Panc1 (cell line): Measurements from ENCODE around the gene DUS1L. TPM values are rescaled to one million over a fixed set of nuclear protein-coding genes. Genes with fewer than 3 reads are reported as not detected.

ENCODE experiments used
- ATAC-seq: fragments of 200-7000 bp; cut with Tn5 transposase; 2 replicates; pipeline ENCODE4 v1.9.1; 2020; ENCODE audit warnings: mild to moderate bottlenecking, moderate library complexity
- BruUV-seq: library from RNA; stranded (reverse); fragments of 400-500 nt; replicated peaks from 2 replicates; lab custom pipeline; 2021; lab: Mats Ljungman, UMichigan
- CTCF ChIA-PET: fragments of 300-600 bp; sonication (Branson Sonifier 250); formaldehyde crosslinking; loops from one replicate; lab custom pipeline; 2022; ENCODE audit warnings: antibody characterized with exemption; lab: Charles Lee
- POLR2A ChIA-PET: fragments of 300-600 bp; sonication (Branson Sonifier 250); formaldehyde crosslinking; loops from one replicate; lab custom pipeline; 2022; ENCODE audit warnings: antibody characterized with exemption; lab: Charles Lee
- DNase-seq: peaks from one replicate; pipeline ENCODE4 v3.0.0-alpha.2; 2010; ENCODE audit warnings: low read depth, low spot score
- H3K27ac ChIP-seq: 2 replicates; pipeline ENCODE4 v1.5.1; 2011; ENCODE audit warnings: mild to moderate bottlenecking, low read length, inconsistent platforms
- H3K27me3 ChIP-seq: fragments of 200-500 bp; sonication (Bioruptor generic); 2 replicates; pipeline ENCODE4 v1.6.0; 2014; ENCODE audit warnings: low read length, inconsistent platforms; ENCODE audit not compliant: control insufficient read depth, insufficient read depth
- H3K36me3 ChIP-seq: fragments of 200-500 bp; sonication (Bioruptor generic); 2 replicates; pipeline ENCODE4 v1.5.1; 2014; ENCODE audit warnings: inconsistent platforms, mild to moderate bottlenecking, low read length, moderate library complexity; ENCODE audit not compliant: control insufficient read depth, insufficient read depth
- H3K4me1 ChIP-seq: 2 replicates; pipeline ENCODE4 v1.5.1; 2011; ENCODE audit warnings: inconsistent platforms, mild to moderate bottlenecking, low read length, moderate library complexity; ENCODE audit not compliant: control insufficient read depth, insufficient read depth
- H3K4me3 ChIP-seq, 2 experiments: 2 replicates each; pipeline ENCODE4 v1.5.1; 2011 to 2012; ENCODE audit warnings: low read depth in 2 of 2, low read length in 2 of 2, mild to moderate bottlenecking in 2 of 2, inconsistent platforms in 1 of 2, moderate library complexity in 1 of 2
- H3K9me3 ChIP-seq: fragments of 200-500 bp; sonication (Bioruptor generic); 2 replicates; pipeline ENCODE4 v1.5.1; 2014; ENCODE audit warnings: low read depth, mild to moderate bottlenecking, inconsistent platforms, low read length, moderate library complexity; ENCODE audit not compliant: control insufficient read depth, insufficient read depth
- POLR2AphosphoS5 ChIP-seq: IDR thresholded peaks from 2 replicates; pipeline ENCODE4 v1.6.1; 2012; ENCODE audit warnings: mild to moderate bottlenecking, low read depth, low read length, moderate library complexity
- SIN3A ChIP-seq: IDR thresholded peaks from 2 replicates; pipeline ENCODE4 v1.6.1; 2012; ENCODE audit warnings: low read depth, mild to moderate bottlenecking, low read length, moderate library complexity, borderline replicate concordance; ENCODE audit not compliant: insufficient read depth
- TCF7L2 ChIP-seq: IDR thresholded peaks from 2 replicates; pipeline ENCODE4 v1.6.1; 2011; ENCODE audit warnings: mild to moderate bottlenecking, low read depth, low read length, inconsistent platforms
- in situ Hi-C: cut with HindIII; loops from 2 replicates; pipeline ENCODE4 v1.10.0; 2016; ENCODE audit warnings: low sequenced_read_pairs, low pct_unique_long_range_greater_than_20kb
- intact Hi-C: fragments of 100-400 bp; cut with micrococcal nuclease; formaldehyde crosslinking; loops from one replicate; pipeline ENCODE4 v1.10.0; 2022; ENCODE audit not compliant: unreplicated experiment
- total RNA-seq: library from RNA; stranded (reverse); gene quantifications from one replicate; pipeline ENCODE4 v1.2.1, GENCODE V29; 2021; ENCODE audit not compliant: unreplicated experiment
- TF ChIP-seq, protein P1 (sequence below), 2 experiments: IDR thresholded peaks; 2 replicates each; pipeline ENCODE4 v1.6.1; 2011 to 2012; ENCODE audit warnings: low read depth in 2 of 2, control low read depth in 1 of 2, low read length in 1 of 2, mild to moderate bottlenecking in 1 of 2, moderate library complexity in 1 of 2; ENCODE audit not compliant: insufficient read depth in 1 of 2
- TF ChIP-seq, protein P2 (sequence below): fragments of 450-650 bp; IDR thresholded peaks from 2 replicates; pipeline ENCODE4 v1.5.1; 2017; ENCODE audit warnings: mild to moderate bottlenecking

Gene DUS1L
- total RNA-seq, 1 experiment from 2014 or later: 115 TPM

DNA sequence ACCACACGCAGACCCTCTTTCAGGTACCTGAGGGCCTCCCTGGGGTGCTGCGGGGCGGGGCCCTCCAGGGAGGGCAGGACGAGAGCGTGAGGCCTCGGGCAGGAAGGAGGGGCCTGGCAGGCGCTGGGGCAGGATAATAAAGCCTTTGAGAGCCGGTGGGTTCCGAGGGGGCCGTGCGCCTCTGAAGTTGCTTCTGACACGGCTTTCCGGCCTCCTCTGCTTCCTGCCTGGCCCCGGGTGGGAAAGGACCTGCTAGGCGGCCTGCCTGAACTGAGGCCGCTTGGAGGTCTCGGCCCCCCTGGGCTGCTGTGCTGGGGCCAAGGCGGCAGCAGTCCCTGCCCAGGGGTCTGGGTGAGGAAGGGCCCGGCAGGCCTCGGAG is 53.4 kb downstream of the DUS1L start:
- POLR2A ChIA-PET: interaction anchor here (0.5 to 0.7 kb wide), 2 partner anchors 86 to 297 kb away, joined by 3 read pairs; no protein-coding TSS in a partner anchor
- ATAC-seq (no peak), DNase-seq (no peak)
- CTCF ChIA-PET: no interaction called here
- no peak for TF ChIP-seq TCF7L2
- no peak for TF ChIP-seq SIN3A
- Histone ChIP-seq H3K36me3 (no peaks in the 10 kb centered on the region), H3K4me3 (no peak overlapping the region), H3K9me3 (no peaks in the 10 kb centered on the region), H3K27ac (no peak overlapping the region), H3K27me3 (no peaks in the 10 kb centered on the region), H3K4me1 (peaks cover 9% of the 10 kb centered on the region)
- BruUV-seq: no TSS peak
- in situ Hi-C loops (no loop called here), intact Hi-C loops (no loop called here)

DNA sequence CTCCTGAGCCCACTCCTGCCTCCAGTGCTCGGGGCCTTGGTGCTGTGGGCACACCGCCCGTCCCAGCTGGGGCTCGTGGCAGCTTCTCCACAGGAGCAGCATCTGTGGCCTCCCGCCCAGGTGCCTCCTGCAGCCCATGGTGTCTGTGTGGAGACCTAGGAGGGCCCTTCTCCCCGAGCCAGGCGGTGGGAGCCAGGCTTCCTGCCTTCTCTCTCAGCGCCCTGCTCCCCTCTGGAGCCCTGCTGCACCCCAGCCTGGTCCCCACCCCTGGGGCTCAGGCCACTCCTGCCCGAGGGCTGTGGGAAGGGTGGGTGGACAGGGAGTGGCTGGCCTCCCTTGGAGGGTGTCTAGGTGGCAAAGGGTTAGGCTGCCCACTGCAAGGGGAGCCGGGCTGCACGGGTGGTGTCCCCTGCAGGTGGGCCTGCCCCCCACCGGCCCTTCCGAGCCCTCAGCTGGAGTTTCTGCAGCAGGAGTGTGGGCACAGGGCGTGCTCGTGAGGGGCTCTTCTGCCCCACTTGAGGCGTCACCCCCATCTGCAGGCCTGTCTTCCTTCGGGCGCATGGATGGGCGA is 53.9 kb downstream of the DUS1L start:
- no peak for ATAC-seq
- no peak overlapping the region for H3K27ac ChIP-seq

More for the DNA sequence above, 53.9 kb downstream of the DUS1L start:
- Histone ChIP-seq H3K4me3 (no peak overlapping the region), H3K9me3 (no peaks in the 10 kb centered on the region), H3K4me1 (peaks cover 11% of the 10 kb centered on the region), H3K36me3 (no peaks in the 10 kb centered on the region), H3K27me3 (no peaks in the 10 kb centered on the region)
- intact Hi-C loops (no loop called here), in situ Hi-C loops (no loop called here)
- DNase-seq: no peak
- ChIA-PET CTCF (no interaction called here), POLR2A (no interaction called here)
- no TSS peak for BruUV-seq
- TF ChIP-seq, protein P1, sequence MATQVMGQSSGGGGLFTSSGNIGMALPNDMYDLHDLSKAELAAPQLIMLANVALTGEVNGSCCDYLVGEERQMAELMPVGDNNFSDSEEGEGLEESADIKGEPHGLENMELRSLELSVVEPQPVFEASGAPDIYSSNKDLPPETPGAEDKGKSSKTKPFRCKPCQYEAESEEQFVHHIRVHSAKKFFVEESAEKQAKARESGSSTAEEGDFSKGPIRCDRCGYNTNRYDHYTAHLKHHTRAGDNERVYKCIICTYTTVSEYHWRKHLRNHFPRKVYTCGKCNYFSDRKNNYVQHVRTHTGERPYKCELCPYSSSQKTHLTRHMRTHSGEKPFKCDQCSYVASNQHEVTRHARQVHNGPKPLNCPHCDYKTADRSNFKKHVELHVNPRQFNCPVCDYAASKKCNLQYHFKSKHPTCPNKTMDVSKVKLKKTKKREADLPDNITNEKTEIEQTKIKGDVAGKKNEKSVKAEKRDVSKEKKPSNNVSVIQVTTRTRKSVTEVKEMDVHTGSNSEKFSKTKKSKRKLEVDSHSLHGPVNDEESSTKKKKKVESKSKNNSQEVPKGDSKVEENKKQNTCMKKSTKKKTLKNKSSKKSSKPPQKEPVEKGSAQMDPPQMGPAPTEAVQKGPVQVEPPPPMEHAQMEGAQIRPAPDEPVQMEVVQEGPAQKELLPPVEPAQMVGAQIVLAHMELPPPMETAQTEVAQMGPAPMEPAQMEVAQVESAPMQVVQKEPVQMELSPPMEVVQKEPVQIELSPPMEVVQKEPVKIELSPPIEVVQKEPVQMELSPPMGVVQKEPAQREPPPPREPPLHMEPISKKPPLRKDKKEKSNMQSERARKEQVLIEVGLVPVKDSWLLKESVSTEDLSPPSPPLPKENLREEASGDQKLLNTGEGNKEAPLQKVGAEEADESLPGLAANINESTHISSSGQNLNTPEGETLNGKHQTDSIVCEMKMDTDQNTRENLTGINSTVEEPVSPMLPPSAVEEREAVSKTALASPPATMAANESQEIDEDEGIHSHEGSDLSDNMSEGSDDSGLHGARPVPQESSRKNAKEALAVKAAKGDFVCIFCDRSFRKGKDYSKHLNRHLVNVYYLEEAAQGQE (IDR thresholded peaks at IDR 0.05; ENCODE audit: insufficient read depth in 1 of 2, low read depth in 2 of 2, low read length in 1 of 2): no peak
- TF ChIP-seq, protein P2, sequence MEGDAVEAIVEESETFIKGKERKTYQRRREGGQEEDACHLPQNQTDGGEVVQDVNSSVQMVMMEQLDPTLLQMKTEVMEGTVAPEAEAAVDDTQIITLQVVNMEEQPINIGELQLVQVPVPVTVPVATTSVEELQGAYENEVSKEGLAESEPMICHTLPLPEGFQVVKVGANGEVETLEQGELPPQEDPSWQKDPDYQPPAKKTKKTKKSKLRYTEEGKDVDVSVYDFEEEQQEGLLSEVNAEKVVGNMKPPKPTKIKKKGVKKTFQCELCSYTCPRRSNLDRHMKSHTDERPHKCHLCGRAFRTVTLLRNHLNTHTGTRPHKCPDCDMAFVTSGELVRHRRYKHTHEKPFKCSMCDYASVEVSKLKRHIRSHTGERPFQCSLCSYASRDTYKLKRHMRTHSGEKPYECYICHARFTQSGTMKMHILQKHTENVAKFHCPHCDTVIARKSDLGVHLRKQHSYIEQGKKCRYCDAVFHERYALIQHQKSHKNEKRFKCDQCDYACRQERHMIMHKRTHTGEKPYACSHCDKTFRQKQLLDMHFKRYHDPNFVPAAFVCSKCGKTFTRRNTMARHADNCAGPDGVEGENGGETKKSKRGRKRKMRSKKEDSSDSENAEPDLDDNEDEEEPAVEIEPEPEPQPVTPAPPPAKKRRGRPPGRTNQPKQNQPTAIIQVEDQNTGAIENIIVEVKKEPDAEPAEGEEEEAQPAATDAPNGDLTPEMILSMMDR: no peak
- TF ChIP-seq TCF7L2: no peak
- no peak for TF ChIP-seq SIN3A
- no peak for TF ChIP-seq POLR2AphosphoS5
